GM12801 (cell line): Measurements from ENCODE around the gene ADGRV1.

Source experiments
- CTCF ChIP-seq: IDR thresholded peaks from one replicate; pipeline ENCODE4 v1.5.1; 2011; ENCODE audit warnings: control low read depth; ENCODE audit not compliant: insufficient read length; ENCODE audit errors: extremely low read depth

Gene ADGRV1

GRCh38 chr5:90613918-90614504 is 55.4 kb downstream of the ADGRV1 start:
- TF ChIP-seq CTCF: no peak

GRCh38 chr5:90615355-90615754 is 56.8 kb downstream of the ADGRV1 start:
- no peak for TF ChIP-seq CTCF

GRCh38 chr5:90618071-90618470 is 59.5 kb downstream of the ADGRV1 start:
- TF ChIP-seq CTCF: no peak

- no peak for TF ChIP-seq CTCF
Observed at GRCh38 chr5:90621848-90622247, 63.3 kb downstream of the ADGRV1 start.

GRCh38 chr5:90626493-90626892 is 67.9 kb downstream of the ADGRV1 start:
- TF ChIP-seq CTCF: no peak

- no peak for TF ChIP-seq CTCF
Observed at GRCh38 chr5:90628492-90628891, 69.9 kb downstream of the ADGRV1 start.

- no peak for TF ChIP-seq CTCF
Observed at GRCh38 chr5:90632791-90633190, 74.2 kb downstream of the ADGRV1 start.

GRCh38 chr5:90636948-90637347 is 78.4 kb downstream of the ADGRV1 start:
- no peak for TF ChIP-seq CTCF
